GM12891 (cell line): ENCODE results near the gene VPS13D.

Source experiments
- POLR2A ChIP-seq: IDR thresholded peaks from 2 replicates; pipeline ENCODE4 v1.6.1; 2011; ENCODE audit warnings: low read depth, low read length, control low read depth
- TAF1 ChIP-seq: IDR thresholded peaks from 2 replicates; pipeline ENCODE4 v1.6.1; 2011; ENCODE audit warnings: low read depth, low read length, control low read depth

GRCh38 chr1:12383786-12384185 is 154.0 kb downstream of the VPS13D start:
- no peak for TF ChIP-seq POLR2A
- TF ChIP-seq TAF1, result no peak
